Suprapubic skin (tissue), 4 donors: ENCODE measurements around the gene EOMES.

Experiments used
- CTCF ChIP-seq, 2 donors: fragments of 200-600 bp in 1 of 2; fragments of 450-650 bp in 1 of 2; sonication (generic) in 1 of 2; IDR thresholded peaks; one replicate each; pipeline ENCODE4 v1.5.1; 2016 to 2019; ENCODE audit warnings: antibody characterized with exemption in 2 of 2, mild to moderate bottlenecking in 1 of 2, moderate library complexity in 1 of 2
- POLR2A ChIP-seq, 2 donors: fragments of 450-650 bp; IDR thresholded peaks; one replicate each; pipeline ENCODE4 v1.6.1; 2017; ENCODE audit warnings: antibody characterized with exemption in 2 of 2, mild to moderate bottlenecking in 2 of 2, moderate library complexity in 2 of 2
- POLR2AphosphoS5 ChIP-seq, 3 donors: sonication (generic); formaldehyde crosslinking; IDR thresholded peaks; one replicate each; pipeline ENCODE4 v1.6.1; 2017; ENCODE audit warnings: antibody characterized with exemption in 3 of 3

- TF ChIP-seq POLR2AphosphoS5 (IDR thresholded peaks at IDR 0.05) (no peak), POLR2A (IDR thresholded peaks at IDR 0.05) (no peak), CTCF (IDR thresholded peaks at IDR 0.05) (no peak)
Observed at GRCh38 chr3:27695636-27696035, 26.5 kb downstream of the EOMES start.
